ENCODE measurements around the gene RPTOR. TPM values are rescaled to one million over a fixed set of nuclear protein-coding genes. Genes with fewer than 3 reads are reported as not detected.

The RPTOR gene
- polyA plus RNA-seq, 1 donor (not counting 4 experiments of a cell fraction or from before 2014, with no cell fraction given), result 4.0 TPM

DNA sequence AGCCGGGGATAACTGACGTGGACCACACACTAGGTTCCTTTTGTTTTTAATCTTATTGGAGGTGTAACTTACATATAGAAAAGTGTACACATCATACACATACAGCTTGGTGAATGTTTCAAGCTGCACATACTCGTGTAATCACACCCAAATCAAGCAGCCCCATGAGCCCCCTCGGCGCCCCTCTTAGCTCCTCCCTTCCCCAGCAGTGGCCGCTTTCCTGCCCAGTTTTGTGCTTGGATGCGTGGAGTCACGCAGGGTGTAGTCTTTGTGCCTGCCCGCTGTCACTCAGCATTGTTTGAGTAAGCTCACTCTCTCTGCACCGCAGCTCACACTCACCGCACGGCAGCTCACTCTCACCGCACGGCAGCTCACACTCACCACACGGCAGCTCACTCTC, 295.3 kb downstream of the RPTOR start:
- Histone ChIP-seq H3K9ac (ENCODE audit: control insufficient read depth, extremely low read depth, insufficient read depth, low read length) (no peak overlapping the region), H3K4me1 (ENCODE audit: control insufficient read depth, extremely low read depth, insufficient read depth, low read length) (no peaks in the 10 kb centered on the region), H3K9me1 (ENCODE audit: control insufficient read depth, extremely low read depth, insufficient read depth, low read length) (no peaks in the 10 kb centered on the region), H3K79me2 (ENCODE audit: control insufficient read depth, insufficient read depth, low read length) (no peaks in the 10 kb centered on the region), H3K36me3 (ENCODE audit: control insufficient read depth in 2 of 2, extremely low read depth in 1 of 2, insufficient read depth in 2 of 2, low read length in 2 of 2) (peaks cover 0 to 7% of the 10 kb centered on the region in 2 experiments), H3K27me3 (ENCODE audit: control insufficient read depth, extremely low read depth, insufficient read depth, low read length) (no peaks in the 10 kb centered on the region), H2AFZ (ENCODE audit: control insufficient read depth, low read length) (no peak overlapping the region), H4K20me1 (ENCODE audit: control insufficient read depth, extremely low read depth, insufficient read depth, low read length) (no peaks in the 10 kb centered on the region), H3K9me3 (ENCODE audit: control insufficient read depth, low read depth, low read length) (no peaks in the 10 kb centered on the region), H3K4me2 (ENCODE audit: control insufficient read depth, extremely low read depth, insufficient read depth, low read depth, low read length) (no peak overlapping the region), H3K4me3 (ENCODE audit: control insufficient read depth in 2 of 3, extremely low read depth in 1 of 3, insufficient read depth in 2 of 3, low read depth in 1 of 3, low read length in 3 of 3) (no peak overlapping the region), H3K27ac (ENCODE audit: control insufficient read depth, insufficient read depth, low read length) (no peak overlapping the region)
- TF ChIP-seq, protein P1, sequence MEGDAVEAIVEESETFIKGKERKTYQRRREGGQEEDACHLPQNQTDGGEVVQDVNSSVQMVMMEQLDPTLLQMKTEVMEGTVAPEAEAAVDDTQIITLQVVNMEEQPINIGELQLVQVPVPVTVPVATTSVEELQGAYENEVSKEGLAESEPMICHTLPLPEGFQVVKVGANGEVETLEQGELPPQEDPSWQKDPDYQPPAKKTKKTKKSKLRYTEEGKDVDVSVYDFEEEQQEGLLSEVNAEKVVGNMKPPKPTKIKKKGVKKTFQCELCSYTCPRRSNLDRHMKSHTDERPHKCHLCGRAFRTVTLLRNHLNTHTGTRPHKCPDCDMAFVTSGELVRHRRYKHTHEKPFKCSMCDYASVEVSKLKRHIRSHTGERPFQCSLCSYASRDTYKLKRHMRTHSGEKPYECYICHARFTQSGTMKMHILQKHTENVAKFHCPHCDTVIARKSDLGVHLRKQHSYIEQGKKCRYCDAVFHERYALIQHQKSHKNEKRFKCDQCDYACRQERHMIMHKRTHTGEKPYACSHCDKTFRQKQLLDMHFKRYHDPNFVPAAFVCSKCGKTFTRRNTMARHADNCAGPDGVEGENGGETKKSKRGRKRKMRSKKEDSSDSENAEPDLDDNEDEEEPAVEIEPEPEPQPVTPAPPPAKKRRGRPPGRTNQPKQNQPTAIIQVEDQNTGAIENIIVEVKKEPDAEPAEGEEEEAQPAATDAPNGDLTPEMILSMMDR (optimal IDR thresholded peaks at IDR 0.05 in 1 of 3, IDR thresholded peaks at IDR 0.05 in 1 of 3, conservative IDR thresholded peaks at IDR 0.05 in 1 of 3; ENCODE audit: extremely low read depth in 1 of 3, insufficient read depth in 2 of 3, low read length in 3 of 3), result no peak
- no peak for TF ChIP-seq EZH2 (IDR thresholded peaks at IDR 0.05; ENCODE audit: low read length)
- FAIRE-seq, result no peak
- dilution Hi-C loops (cut with MboI; ENCODE audit: extremely low pct_ligation_motif_present, low sequenced_read_pairs), result no loop called here
- DNase-seq (ENCODE audit: low read depth, low spot score), result no peak

DNA sequence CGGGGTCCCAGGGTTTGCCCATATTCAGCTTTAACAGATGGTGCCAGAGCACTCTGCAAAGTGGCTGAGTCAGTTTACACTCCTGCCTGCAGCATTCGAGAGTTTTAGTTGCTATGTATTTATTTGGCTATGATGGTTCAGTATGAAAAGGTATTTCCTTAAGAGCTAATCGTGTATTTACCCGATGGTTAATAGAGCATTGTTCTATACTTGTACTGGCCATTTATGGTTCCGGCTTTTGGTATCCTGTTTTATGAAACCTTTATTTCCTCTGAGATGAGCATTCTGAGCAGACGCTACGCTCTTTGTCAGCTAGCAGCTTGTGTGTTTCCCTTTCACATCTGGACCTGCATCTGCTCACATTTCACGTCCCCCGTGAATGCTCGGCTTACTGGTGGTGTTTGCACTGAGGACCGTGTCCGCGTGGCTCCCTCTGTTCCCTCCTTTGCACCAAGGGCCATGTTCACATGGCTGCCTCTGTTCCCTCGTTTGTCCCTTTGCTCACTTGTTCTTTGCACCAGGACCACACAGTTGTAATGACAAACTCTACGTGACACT, 297.9 kb downstream of the RPTOR start:
- Histone ChIP-seq H3K4me2 (ENCODE audit: control insufficient read depth, extremely low read depth, insufficient read depth, low read depth, low read length) (no peak overlapping the region), H3K9me3 (ENCODE audit: control insufficient read depth, low read depth, low read length) (no peaks in the 10 kb centered on the region), H3K27ac (ENCODE audit: control insufficient read depth, insufficient read depth, low read length) (no peak overlapping the region), H3K79me2 (ENCODE audit: control insufficient read depth, insufficient read depth, low read length) (no peaks in the 10 kb centered on the region), H3K4me1 (ENCODE audit: control insufficient read depth, extremely low read depth, insufficient read depth, low read length) (peaks cover 4% of the 10 kb centered on the region), H3K9me1 (ENCODE audit: control insufficient read depth, extremely low read depth, insufficient read depth, low read length) (no peaks in the 10 kb centered on the region), H3K36me3 (ENCODE audit: control insufficient read depth in 2 of 2, extremely low read depth in 1 of 2, insufficient read depth in 2 of 2, low read length in 2 of 2) (peaks cover 5 to 14% of the 10 kb centered on the region in 2 experiments), H3K27me3 (ENCODE audit: control insufficient read depth, extremely low read depth, insufficient read depth, low read length) (no peaks in the 10 kb centered on the region), H2AFZ (ENCODE audit: control insufficient read depth, low read length) (no peak overlapping the region), H3K9ac (ENCODE audit: control insufficient read depth, extremely low read depth, insufficient read depth, low read length) (no peak overlapping the region), H4K20me1 (ENCODE audit: control insufficient read depth, extremely low read depth, insufficient read depth, low read length) (no peaks in the 10 kb centered on the region), H3K4me3 (ENCODE audit: control insufficient read depth in 2 of 3, extremely low read depth in 1 of 3, insufficient read depth in 2 of 3, low read depth in 1 of 3, low read length in 3 of 3) (no peak overlapping the region)
- FAIRE-seq (no peak), DNase-seq (ENCODE audit: low read depth, low spot score) (no peak)
- TF ChIP-seq, protein P1 (optimal IDR thresholded peaks at IDR 0.05 in 1 of 3, IDR thresholded peaks at IDR 0.05 in 1 of 3, conservative IDR thresholded peaks at IDR 0.05 in 1 of 3; ENCODE audit: extremely low read depth in 1 of 3, insufficient read depth in 2 of 3, low read length in 3 of 3), result no peak
- dilution Hi-C loops (cut with MboI; ENCODE audit: extremely low pct_ligation_motif_present, low sequenced_read_pairs), result no loop called here

Measured in keratinocyte (primary cell).